ENCODE results near the gene SPDYE3. TPM values are rescaled to one million over a fixed set of nuclear protein-coding genes. Genes with fewer than 3 reads are reported as not detected.
"Not testable (repeated sequence)": the region's sequence is repeated elsewhere in the genome, so short reads cannot be mapped to it uniquely, and the experiment has no call there.

SPDYE3 gene
- total and polyA plus RNA-seq, 4 donors, result 8.8 to 16.0 TPM; not detected in 2

- WGBS (ENCODE audit: insufficient coverage), result 76% methylated on average over 6 of the region's 11 CpGs
Measured at GRCh38 chr7:100358027-100358856, 50.7 kb downstream of the SPDYE3 start, which contains the start of gene PILRB. Gene PILRB (plus strand): TSS chr7:100358117. CDS start chr7:100358303, 186 bp downstream.

DNA sequence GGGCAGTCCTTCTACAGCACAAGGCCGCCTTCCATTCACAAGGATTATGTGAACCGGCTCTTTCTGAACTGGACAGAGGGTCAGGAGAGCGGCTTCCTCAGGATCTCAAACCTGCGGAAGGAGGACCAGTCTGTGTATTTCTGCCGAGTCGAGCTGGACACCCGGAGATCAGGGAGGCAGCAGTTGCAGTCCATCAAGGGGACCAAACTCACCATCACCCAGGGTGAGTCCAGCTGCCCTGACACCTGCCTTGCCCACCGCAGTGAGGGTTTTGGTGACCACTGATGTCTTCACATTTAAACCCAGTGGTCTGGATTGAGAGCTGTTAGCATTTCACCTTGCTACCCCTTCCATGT, 51.3 kb downstream of the SPDYE3 start:
- Histone ChIP-seq H3K9me3 (ENCODE audit: control insufficient read depth, insufficient read depth, low read length) (no peaks in the 10 kb centered on the region), H3K4me3 (ENCODE audit: low read depth, low read length) (no peak overlapping the region), H3K4me1 (ENCODE audit: control insufficient read depth, insufficient read depth, low read length) (no peaks in the 10 kb centered on the region), H3K36me3 (ENCODE audit: control insufficient read depth, insufficient read depth, low read length) (peaks cover 86% of the 10 kb centered on the region), H3K27me3 (ENCODE audit: control insufficient read depth, insufficient read depth, low read length) (no peaks in the 10 kb centered on the region), H3K27ac (ENCODE audit: low read depth, low read length) (no peak overlapping the region)
- over 99% methylated on average over 8 of the region's 8 CpGs for WGBS (ENCODE audit: insufficient coverage)
- DNase-seq (ENCODE audit: low read depth in 4 of 6, low spot score in 6 of 6), result no peak

More at GRCh38 chr7:100358027-100358856, 50.7 kb downstream of the SPDYE3 start, which contains the start of gene PILRB:
- DNase-seq (ENCODE audit: low read depth in 4 of 6, low spot score in 6 of 6), result no peak
- Histone ChIP-seq H3K9me3 (ENCODE audit: control insufficient read depth, insufficient read depth, low read length) (no peaks in the 10 kb centered on the region), H3K36me3 (ENCODE audit: control insufficient read depth, insufficient read depth, low read length) (peaks cover 92% of the 10 kb centered on the region), H3K4me3 (ENCODE audit: low read depth, low read length) (no peak within 1 kb of the TSS), H3K27me3 (ENCODE audit: control insufficient read depth, insufficient read depth, low read length) (no peaks in the 10 kb centered on the region), H3K4me1 (ENCODE audit: control insufficient read depth, insufficient read depth, low read length) (no peaks in the 10 kb centered on the region), H3K27ac (ENCODE audit: low read depth, low read length) (no peak within 1 kb of the TSS)

DNA sequence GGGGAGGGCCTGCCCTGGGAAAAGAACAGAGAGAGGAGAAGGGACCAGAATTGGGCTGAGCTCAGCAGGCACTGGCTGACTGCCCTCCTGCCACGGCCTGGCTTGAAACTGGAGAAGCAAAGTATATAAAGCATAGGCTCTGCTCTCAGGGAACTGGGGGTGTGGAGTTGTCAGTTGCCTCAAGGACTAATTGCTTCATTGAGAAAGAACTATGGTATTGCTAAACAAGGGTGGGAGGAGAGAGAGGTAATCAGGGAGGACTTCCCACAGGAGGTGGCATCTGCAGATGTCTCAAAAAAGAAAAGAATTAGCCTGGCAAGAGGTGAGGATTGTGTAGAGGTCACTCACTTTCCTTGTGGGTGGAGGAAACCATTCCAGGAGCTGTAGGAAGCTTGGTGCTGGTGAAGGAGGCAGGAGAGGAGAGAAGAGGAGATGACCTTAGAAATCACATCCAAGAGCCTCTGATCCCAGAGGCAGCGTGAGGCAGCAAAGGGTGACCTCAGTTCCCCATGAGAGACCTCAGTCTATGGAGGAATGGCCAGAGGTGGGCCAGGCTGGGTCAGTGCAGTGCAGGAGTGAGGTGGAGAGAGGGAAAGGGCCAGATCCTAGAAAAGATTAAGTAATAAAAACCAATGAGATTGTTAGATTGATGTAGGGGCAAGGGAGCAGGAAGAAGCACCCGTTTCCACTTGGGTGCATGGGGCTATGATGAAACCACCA, 52.8 kb downstream of the SPDYE3 start:
- DNase-seq (ENCODE audit: low read depth in 4 of 6, low spot score in 6 of 6), result no peak
- no peaks in the 10 kb centered on the region for H3K9me3 ChIP-seq (ENCODE audit: control insufficient read depth, insufficient read depth, low read length)
- H3K36me3 ChIP-seq (ENCODE audit: control insufficient read depth, insufficient read depth, low read length), result peaks cover 74% of the 10 kb centered on the region
- no peak overlapping the region for H3K27ac ChIP-seq (ENCODE audit: low read depth, low read length)
- 95% methylated on average over 3 of the region's 3 CpGs for WGBS (ENCODE audit: insufficient coverage)
- no peaks in the 10 kb centered on the region for H3K4me1 ChIP-seq (ENCODE audit: control insufficient read depth, insufficient read depth, low read length)
- H3K27me3 ChIP-seq (ENCODE audit: control insufficient read depth, insufficient read depth, low read length), result no peaks in the 10 kb centered on the region
- no peak overlapping the region for H3K4me3 ChIP-seq (ENCODE audit: low read depth, low read length)

DNA sequence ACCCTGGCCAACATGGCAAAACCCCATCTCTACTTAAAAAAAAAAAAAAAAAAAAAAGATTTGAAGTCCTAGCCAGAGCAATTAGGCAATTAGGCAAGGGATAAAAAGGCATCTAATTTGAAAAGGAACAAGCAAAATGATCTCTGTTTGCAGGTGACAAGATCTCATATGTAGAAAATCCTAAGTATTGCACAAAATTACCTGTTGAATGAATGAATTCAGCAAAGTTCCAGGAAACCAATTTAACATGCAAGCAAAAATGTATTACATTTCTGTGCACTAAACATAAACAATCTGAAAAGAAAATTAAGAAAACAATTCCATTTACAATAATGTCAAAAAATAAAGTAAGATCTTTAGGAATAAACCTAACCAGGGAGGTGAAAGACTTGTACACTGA, 55.6 kb downstream of the SPDYE3 start:
- no peak for DNase-seq (ENCODE audit: low read depth in 4 of 6, low spot score in 6 of 6)
- Histone ChIP-seq H3K27ac (ENCODE audit: low read depth, low read length) (no peak overlapping the region), H3K27me3 (ENCODE audit: control insufficient read depth, insufficient read depth, low read length) (no peaks in the 10 kb centered on the region), H3K9me3 (ENCODE audit: control insufficient read depth, insufficient read depth, low read length) (no peaks in the 10 kb centered on the region), H3K4me1 (ENCODE audit: control insufficient read depth, insufficient read depth, low read length) (no peaks in the 10 kb centered on the region), H3K36me3 (ENCODE audit: control insufficient read depth, insufficient read depth, low read length) (peaks cover 69% of the 10 kb centered on the region), H3K4me3 (ENCODE audit: low read depth, low read length) (no peak overlapping the region)

DNA sequence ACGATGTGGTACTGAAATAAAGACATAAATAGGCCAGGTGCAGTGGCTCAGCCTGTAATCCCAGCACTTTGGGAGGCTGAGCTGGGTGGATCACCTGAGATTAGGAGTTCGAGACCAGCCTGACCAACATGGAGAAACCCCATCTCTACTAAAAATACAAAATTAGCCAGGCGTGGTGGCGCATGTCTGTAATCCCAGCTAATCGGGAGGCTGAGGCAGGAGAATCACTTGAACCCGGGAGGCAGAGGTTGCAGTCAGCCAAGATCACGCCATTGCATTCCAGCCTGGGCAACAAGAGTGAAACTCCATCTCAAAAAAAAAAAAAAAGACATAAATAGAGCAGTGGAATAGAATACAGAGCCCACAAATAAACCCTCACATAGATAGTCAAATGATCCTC, 56.3 kb downstream of the SPDYE3 start:
- 93% methylated on average over 3 of the region's 7 CpGs for WGBS (ENCODE audit: insufficient coverage)
- not testable (repeated sequence) for H3K9me3 ChIP-seq (ENCODE audit: control insufficient read depth, insufficient read depth, low read length); H3K27me3 ChIP-seq (ENCODE audit: control insufficient read depth, insufficient read depth, low read length); H3K27ac ChIP-seq (ENCODE audit: low read depth, low read length); H3K4me3 ChIP-seq (ENCODE audit: low read depth, low read length); DNase-seq (ENCODE audit: low read depth in 4 of 6, low spot score in 6 of 6); H3K4me1 ChIP-seq (ENCODE audit: control insufficient read depth, insufficient read depth, low read length)
- peaks cover 64% of the 10 kb centered on the region for H3K36me3 ChIP-seq (ENCODE audit: control insufficient read depth, insufficient read depth, low read length)

DNA sequence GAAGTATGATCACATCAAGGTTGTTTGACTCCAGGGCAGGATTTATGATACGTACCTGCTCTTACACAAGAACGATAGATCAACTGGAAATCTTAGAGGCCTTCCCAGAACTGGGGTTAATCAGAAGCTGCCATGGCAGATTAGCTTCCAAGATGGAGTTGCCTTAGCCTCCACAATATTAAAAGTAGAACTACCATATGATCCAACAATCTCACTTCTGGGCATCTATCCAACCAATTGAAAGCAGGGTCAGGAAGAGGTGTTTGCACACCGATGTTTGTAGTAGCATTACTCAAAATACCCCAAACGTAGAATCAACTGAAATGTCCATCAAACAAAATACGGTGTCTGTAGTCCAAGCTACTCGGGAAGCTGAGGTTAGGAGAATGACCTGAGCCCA, 57.0 kb downstream of the SPDYE3 start:
- no peak for DNase-seq (ENCODE audit: low read depth in 4 of 6, low spot score in 6 of 6)
- no peaks in the 10 kb centered on the region for H3K4me1 ChIP-seq (ENCODE audit: control insufficient read depth, insufficient read depth, low read length)
- no peak overlapping the region for H3K4me3 ChIP-seq (ENCODE audit: low read depth, low read length)
- H3K36me3 ChIP-seq (ENCODE audit: control insufficient read depth, insufficient read depth, low read length), result peaks cover 62% of the 10 kb centered on the region
- H3K27me3 ChIP-seq (ENCODE audit: control insufficient read depth, insufficient read depth, low read length), result no peaks in the 10 kb centered on the region
- no peaks in the 10 kb centered on the region for H3K9me3 ChIP-seq (ENCODE audit: control insufficient read depth, insufficient read depth, low read length)
- WGBS (ENCODE audit: insufficient coverage), result 92% methylated on average over 2 of the region's 6 CpGs
- H3K27ac ChIP-seq (ENCODE audit: low read depth, low read length), result no peak overlapping the region

DNA sequence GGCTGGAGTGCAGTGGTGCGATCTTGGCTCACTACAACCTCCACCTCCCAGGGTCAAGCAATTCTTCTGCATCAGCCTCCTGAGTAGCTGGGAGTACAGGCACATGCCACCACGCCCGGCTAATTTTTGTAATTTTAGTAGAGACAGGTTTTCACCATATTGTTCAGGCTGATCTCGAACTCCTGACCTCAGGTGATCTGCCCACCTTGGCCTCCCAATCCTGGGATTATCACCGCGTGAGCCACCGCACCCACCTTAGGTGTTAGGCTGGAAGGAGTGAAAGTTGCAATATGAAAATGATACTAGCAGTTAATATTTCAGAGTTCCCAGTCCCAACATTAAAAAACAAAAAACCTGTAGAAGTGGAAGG, 58.5 kb downstream of the SPDYE3 start:
- not testable (repeated sequence) for DNase-seq (ENCODE audit: low read depth in 4 of 6, low spot score in 6 of 6); H3K9me3 ChIP-seq (ENCODE audit: control insufficient read depth, insufficient read depth, low read length); H3K27me3 ChIP-seq (ENCODE audit: control insufficient read depth, insufficient read depth, low read length); H3K27ac ChIP-seq (ENCODE audit: low read depth, low read length); H3K4me3 ChIP-seq (ENCODE audit: low read depth, low read length); H3K4me1 ChIP-seq (ENCODE audit: control insufficient read depth, insufficient read depth, low read length)
- WGBS (ENCODE audit: insufficient coverage), result 100% methylated on average over 1 of the region's 7 CpGs
- peaks cover 48% of the 10 kb centered on the region for H3K36me3 ChIP-seq (ENCODE audit: control insufficient read depth, insufficient read depth, low read length)

- Histone ChIP-seq H3K27ac (ENCODE audit: low read depth, low read length) (no peak overlapping the region), H3K9me3 (ENCODE audit: control insufficient read depth, insufficient read depth, low read length) (no peaks in the 10 kb centered on the region), H3K36me3 (ENCODE audit: control insufficient read depth, insufficient read depth, low read length) (peaks cover 44% of the 10 kb centered on the region), H3K4me3 (ENCODE audit: low read depth, low read length) (no peak overlapping the region), H3K27me3 (ENCODE audit: control insufficient read depth, insufficient read depth, low read length) (no peaks in the 10 kb centered on the region), H3K4me1 (ENCODE audit: control insufficient read depth, insufficient read depth, low read length) (peaks cover under 1% of the 10 kb centered on the region)
- DNase-seq (ENCODE audit: low read depth in 4 of 6, low spot score in 6 of 6), result no peak
- WGBS (ENCODE audit: insufficient coverage), result 90% methylated on average over 14 of the region's 16 CpGs
Measured at GRCh38 chr7:100366411-100367250, 59.1 kb downstream of the SPDYE3 start.

GRCh38 chr7:100367251-100367620, 59.7 kb downstream of the SPDYE3 start:
- no peak overlapping the region for H3K27ac ChIP-seq (ENCODE audit: low read depth, low read length)
- peaks cover 46% of the 10 kb centered on the region for H3K36me3 ChIP-seq (ENCODE audit: control insufficient read depth, insufficient read depth, low read length)
- no peaks in the 10 kb centered on the region for H3K9me3 ChIP-seq (ENCODE audit: control insufficient read depth, insufficient read depth, low read length)
- no peak for DNase-seq (ENCODE audit: low read depth in 4 of 6, low spot score in 6 of 6)
- no peaks in the 10 kb centered on the region for H3K27me3 ChIP-seq (ENCODE audit: control insufficient read depth, insufficient read depth, low read length)
- 93% methylated on average over 6 of the region's 8 CpGs for WGBS (ENCODE audit: insufficient coverage)
- H3K4me3 ChIP-seq (ENCODE audit: low read depth, low read length), result no peak overlapping the region
- peaks cover 5% of the 10 kb centered on the region for H3K4me1 ChIP-seq (ENCODE audit: control insufficient read depth, insufficient read depth, low read length)

Data from spinal cord (tissue), 10 donors.